Peyer's patch (tissue), 4 donors: ENCODE data around the gene CDKN2C.

Experiments used
- POLR2A ChIP-seq, 2 donors: fragments of 450-650 bp; IDR thresholded peaks; one replicate each; pipeline ENCODE4 v1.5.1; 2017; ENCODE audit warnings: antibody characterized with exemption in 2 of 2, mild to moderate bottlenecking in 2 of 2, moderate library complexity in 2 of 2
- TF ChIP-seq, protein P1 (sequence below), 6 experiments: fragments of 450-650 bp in 4 of 6; fragments of 200-600 bp in 2 of 6; sonication (generic) in 1 of 6; IDR thresholded peaks; one replicate each; pipeline ENCODE4 v1.5.1; 2017 to 2019; ENCODE audit warnings: antibody characterized with exemption in 6 of 6, mild to moderate bottlenecking in 3 of 6, moderate library complexity in 1 of 6

DNA sequence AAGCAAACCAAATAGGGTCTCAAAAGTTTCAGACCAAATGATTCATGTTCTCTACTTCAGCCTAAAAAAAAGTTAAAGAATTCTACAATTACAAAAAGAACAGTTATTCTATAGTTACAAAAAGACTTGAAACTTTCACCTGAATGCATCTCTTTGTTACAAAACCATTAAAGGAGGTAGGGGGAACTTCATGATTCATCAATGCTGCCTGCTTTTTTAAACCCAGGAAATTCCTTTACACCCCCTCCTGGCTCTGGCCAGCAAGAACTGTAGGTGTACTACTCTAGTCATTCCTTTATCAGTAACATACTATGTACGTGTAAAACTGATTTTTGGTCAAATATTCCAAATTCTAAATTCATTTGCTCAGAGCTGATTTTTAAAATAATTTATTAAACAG is 14.9 kb upstream of the CDKN2C start:
- TF ChIP-seq, protein P1, sequence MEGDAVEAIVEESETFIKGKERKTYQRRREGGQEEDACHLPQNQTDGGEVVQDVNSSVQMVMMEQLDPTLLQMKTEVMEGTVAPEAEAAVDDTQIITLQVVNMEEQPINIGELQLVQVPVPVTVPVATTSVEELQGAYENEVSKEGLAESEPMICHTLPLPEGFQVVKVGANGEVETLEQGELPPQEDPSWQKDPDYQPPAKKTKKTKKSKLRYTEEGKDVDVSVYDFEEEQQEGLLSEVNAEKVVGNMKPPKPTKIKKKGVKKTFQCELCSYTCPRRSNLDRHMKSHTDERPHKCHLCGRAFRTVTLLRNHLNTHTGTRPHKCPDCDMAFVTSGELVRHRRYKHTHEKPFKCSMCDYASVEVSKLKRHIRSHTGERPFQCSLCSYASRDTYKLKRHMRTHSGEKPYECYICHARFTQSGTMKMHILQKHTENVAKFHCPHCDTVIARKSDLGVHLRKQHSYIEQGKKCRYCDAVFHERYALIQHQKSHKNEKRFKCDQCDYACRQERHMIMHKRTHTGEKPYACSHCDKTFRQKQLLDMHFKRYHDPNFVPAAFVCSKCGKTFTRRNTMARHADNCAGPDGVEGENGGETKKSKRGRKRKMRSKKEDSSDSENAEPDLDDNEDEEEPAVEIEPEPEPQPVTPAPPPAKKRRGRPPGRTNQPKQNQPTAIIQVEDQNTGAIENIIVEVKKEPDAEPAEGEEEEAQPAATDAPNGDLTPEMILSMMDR (IDR thresholded peaks at IDR 0.05) = no peak
- no peak for TF ChIP-seq POLR2A (IDR thresholded peaks at IDR 0.05)
